ENCODE measurements around the gene RNF220. TPM values are rescaled to one million over a fixed set of nuclear protein-coding genes. Genes with fewer than 3 reads are reported as not detected.

RNF220 gene
- total and polyA plus RNA-seq, 8 donors, result 50.8 to 108 (median 91.3) TPM

DNA sequence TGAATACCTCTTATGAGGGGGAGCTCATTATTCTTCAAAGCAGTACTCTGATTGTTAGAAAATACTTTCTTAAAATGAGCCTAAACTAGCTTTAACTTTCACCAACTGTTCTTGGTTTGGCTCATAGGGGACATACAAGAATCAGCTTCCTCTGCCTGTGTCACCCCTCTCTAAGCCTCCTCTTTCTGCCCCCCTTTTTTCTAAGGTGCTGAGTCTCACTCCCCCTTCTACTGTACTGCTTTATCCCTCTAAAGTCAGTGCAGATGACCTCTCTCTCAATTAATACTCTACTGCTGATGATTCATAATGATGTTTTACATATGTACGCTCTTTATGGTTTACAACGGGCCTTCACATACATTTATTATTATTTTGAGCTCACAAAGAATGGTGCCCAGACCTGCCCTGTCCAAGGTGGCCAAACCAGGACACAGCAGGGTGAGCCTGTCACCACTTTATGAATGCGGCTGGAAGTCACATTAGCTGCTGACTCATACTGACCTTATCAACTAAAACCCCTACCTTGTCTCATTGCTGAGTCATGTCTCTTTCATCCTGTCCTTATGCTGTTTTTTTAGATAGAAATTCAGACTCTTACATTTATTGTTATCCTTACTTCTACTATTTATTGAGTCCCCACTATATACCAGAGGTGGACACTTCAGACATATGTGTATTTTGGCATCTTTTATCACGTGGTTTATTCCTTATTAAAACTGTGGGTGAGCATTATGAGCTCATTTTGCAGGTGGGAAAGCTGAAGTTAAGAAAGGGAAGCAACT lies 126.9 kb downstream of the RNF220 start:
- Histone ChIP-seq H3K4me3 (no peak overlapping the region), H3K27me3 (no peaks in the 10 kb centered on the region), H3K27ac (no peak overlapping the region), H3K9me3 (no peaks in the 10 kb centered on the region), H3K4me1 (peaks cover 0 to 4% of the 10 kb centered on the region in 2 donors), H3K36me3 (no peaks in the 10 kb centered on the region)
- TF ChIP-seq CTCF (IDR thresholded peaks at IDR 0.05), result no peak
- ATAC-seq (no peak), DNase-seq (no peak)
- intact Hi-C loops (cut with DNase I), result no loop called here

DNA sequence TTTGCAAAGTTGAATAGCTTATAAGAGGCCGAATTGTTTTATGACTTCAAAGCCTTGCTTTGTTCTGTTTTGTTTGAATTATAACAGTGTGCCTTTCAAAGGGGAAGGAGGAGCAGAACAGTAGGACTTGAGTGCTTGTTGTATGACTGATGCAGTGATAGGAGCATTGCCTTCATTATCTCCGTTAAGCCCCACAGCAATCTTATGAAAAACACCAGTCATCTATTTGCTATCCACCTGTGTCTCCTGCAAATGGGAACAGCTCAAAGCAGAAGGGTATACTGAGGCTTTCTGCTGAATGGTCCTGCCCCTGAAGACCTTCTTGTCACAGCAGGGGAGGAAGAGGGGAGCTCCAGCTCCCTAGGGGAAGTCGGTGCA lies 127.5 kb downstream of the RNF220 start:
- Histone ChIP-seq H3K27ac (no peak overlapping the region), H3K4me1 (peaks cover 0 to 4% of the 10 kb centered on the region in 2 donors), H3K27me3 (no peaks in the 10 kb centered on the region), H3K9me3 (no peaks in the 10 kb centered on the region), H3K36me3 (no peaks in the 10 kb centered on the region), H3K4me3 (no peak overlapping the region)
- DNase-seq, result no peak
- ATAC-seq, result no peak
- intact Hi-C loops (cut with DNase I), result no loop called here
- no peak for TF ChIP-seq CTCF (IDR thresholded peaks at IDR 0.05)

- Histone ChIP-seq H3K27ac (no peak overlapping the region), H3K4me3 (no peak overlapping the region), H3K4me1 (peaks cover 0 to 4% of the 10 kb centered on the region in 2 donors), H3K9me3 (no peaks in the 10 kb centered on the region), H3K36me3 (no peaks in the 10 kb centered on the region), H3K27me3 (no peaks in the 10 kb centered on the region)
- intact Hi-C loops (cut with DNase I), result no loop called here
- no peak for DNase-seq
- ATAC-seq, result no peak
- no peak for TF ChIP-seq CTCF (IDR thresholded peaks at IDR 0.05)
These were observed 129.7 kb downstream of the RNF220 start for GRCh38 chr1:44534771-44535170.

- Histone ChIP-seq H3K4me1 (peaks cover 0 to 4% of the 10 kb centered on the region in 2 donors), H3K27me3 (no peaks in the 10 kb centered on the region), H3K4me3 (no peak overlapping the region), H3K36me3 (no peaks in the 10 kb centered on the region), H3K9me3 (no peaks in the 10 kb centered on the region), H3K27ac (no peak overlapping the region)
- TF ChIP-seq CTCF (IDR thresholded peaks at IDR 0.05), result no peak
- intact Hi-C loops (cut with DNase I), result no loop called here
- no peak for ATAC-seq
- no peak for DNase-seq
These were observed 131.5 kb downstream of the RNF220 start for GRCh38 chr1:44536357-44537209.

DNA sequence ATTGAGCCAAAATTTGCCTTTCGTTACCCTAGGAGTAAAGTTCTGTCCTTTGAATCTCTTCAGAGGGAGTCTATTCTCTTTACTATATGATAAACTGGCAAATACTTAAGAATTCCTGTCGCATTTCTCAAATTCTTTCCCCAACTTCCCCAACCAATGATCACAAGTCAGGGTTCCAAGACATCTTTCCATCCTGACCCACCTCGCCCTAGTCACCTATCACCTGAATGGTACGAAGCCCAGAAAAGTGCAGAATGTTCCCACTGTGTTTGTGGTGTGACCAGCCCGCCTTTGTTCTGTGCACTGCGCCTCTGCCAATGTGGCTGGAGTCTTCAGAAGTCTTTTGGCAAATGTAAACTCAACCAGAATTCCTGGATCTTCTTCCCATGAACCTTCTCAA lies 132.5 kb downstream of the RNF220 start:
- DNase-seq (no peak), ATAC-seq (no peak)
- TF ChIP-seq CTCF (IDR thresholded peaks at IDR 0.05), result no peak
- intact Hi-C loops (cut with DNase I), result no loop called here
- Histone ChIP-seq H3K4me3 (no peak overlapping the region), H3K27me3 (peaks cover 0 to 5% of the 10 kb centered on the region in 2 donors), H3K4me1 (peaks cover 0 to under 1% of the 10 kb centered on the region in 2 donors), H3K36me3 (no peaks in the 10 kb centered on the region), H3K9me3 (no peaks in the 10 kb centered on the region), H3K27ac (no peak overlapping the region)
